Motor neuron (in vitro differentiated cells): Measurements from ENCODE around the gene RNLS. TPM values are rescaled to one million over a fixed set of nuclear protein-coding genes. Genes with fewer than 3 reads are reported as not detected.

Source experiments
- ATAC-seq, 8 experiments: fragments of 200-7000 bp; cut with Tn5 transposase; replicated peaks in 6 of 8; 2 replicates each; pipeline ENCODE4 v1.8.0; 2021; ENCODE audit warnings: mild to moderate bottlenecking in 8 of 8, moderate library complexity in 8 of 8
- H3K27ac ChIP-seq, 2 donors: fragments of 250-450 bp; sonication (Bioruptor Pico); 2 replicates each; pipeline ENCODE4 v1.9.0; 2021; ENCODE audit warnings: antibody characterized with exemption in 2 of 2, mild to moderate bottlenecking in 2 of 2, moderate library complexity in 1 of 2
- H3K4me1 ChIP-seq, 2 donors: fragments of 250-450 bp; sonication (Bioruptor Pico); replicated peaks in 1 of 2; 2 replicates each; pipeline ENCODE4 v1.6.1; 2021; ENCODE audit warnings: antibody characterized with exemption in 2 of 2, mild to moderate bottlenecking in 2 of 2, moderate library complexity in 1 of 2
- H3K4me3 ChIP-seq, 5 donors: fragments of 250-450 bp; sonication (Bioruptor Pico); 2 replicates each; pipeline ENCODE4 v1.9.0; 2021; ENCODE audit warnings: antibody characterized with exemption in 5 of 5, mild to moderate bottlenecking in 5 of 5, moderate library complexity in 4 of 5
- WGBS, 10 experiments: fragments of 450-650 bp; shearing (Covaris generic); methylation state at CpG; one replicate each; pipeline ENCODE4 v1.0.0; 2022; 5-methylcytosine and 5-hydroxymethylcytosine counted together
- in situ Hi-C, 9 experiments: fragments of 400-800 bp; cut with MboI; loops; one replicate each; pipeline ENCODE4 v1.15.0; 2021; ENCODE audit warnings: low sequenced_read_pairs in 9 of 9, low pct_unique_long_range_greater_than_20kb in 2 of 9; ENCODE audit not compliant: unreplicated experiment in 9 of 9
- total RNA-seq, 8 experiments: library from RNA; unstranded; fragments of 300-600 nt; gene quantifications; 2 replicates each; pipeline versions ENCODE4 v1.2.3 to v1.2.4, GENCODE V29; 2022

The RNLS gene
- total RNA-seq, 8 experiments from 2014 or later, result 0.95 to 13.2 (median 2.3) TPM; not detected in 1

DNA sequence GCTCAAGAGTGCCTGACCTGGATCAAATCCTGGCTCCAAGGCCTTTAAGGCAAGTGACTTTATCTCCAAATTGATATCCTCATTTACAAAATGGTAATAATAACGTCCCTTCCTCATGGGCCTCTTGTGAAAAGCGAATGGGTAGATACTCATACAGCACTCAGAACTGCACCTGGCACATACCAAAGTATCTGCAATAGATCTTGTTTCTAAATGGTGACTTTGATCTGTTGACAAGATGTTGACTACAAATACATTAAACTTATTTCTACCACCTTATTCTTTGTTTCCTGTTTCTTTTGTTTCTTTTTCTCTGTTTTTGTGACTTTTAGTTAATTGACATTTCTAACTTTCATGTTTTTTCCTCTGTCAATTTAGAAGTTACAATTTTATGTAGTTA lies 53.0 kb downstream of the RNLS start:
- H3K27ac ChIP-seq, result no peak overlapping the region
- in situ Hi-C loops, result loop anchor here in 3 of 9 experiments (25.0 kb wide), 2 partner anchors 668 to 693 kb away; partner anchors contain the start of genes KLLN (in 1 of the 3) and PTEN (in 1 of the 3)
- 51 to 100% (median 67%) methylated on average over 1 to 2 of the region's 2 CpGs for WGBS, 10 experiments

DNA sequence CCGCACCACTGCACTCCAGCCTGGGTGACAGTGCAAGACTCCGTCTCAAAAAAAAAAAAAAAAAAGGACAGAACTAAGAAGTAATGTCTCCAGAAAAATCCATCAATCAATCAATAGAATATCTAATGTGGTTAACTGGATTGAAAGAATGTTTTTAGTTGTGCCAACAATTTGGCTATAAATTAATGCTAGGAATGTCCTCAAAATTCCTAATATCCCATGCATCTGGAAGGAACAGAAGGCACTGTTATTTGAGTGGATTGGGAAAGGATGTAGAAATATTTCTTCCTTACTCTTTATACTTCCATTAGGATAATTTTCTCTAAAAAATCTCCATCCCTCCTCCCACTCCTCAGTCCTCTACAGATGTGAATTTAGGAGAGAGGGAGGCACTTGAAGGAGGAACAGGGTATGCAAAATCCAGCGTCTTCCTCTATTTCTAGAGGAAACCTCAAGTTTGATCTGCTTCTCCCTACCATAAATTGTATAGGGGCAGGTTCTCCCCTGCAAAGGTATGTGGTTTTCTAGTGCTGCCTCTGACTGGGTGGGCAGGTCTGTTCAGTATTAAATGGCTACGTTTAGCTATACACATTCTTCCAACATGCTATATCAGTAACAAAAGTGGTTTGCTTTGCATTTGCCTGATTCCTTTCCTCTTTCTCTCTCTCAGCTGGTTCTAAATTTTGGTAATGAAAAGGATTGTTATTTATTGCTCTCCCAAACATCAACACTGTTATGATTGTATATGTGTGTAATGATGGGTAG lies 54.1 kb downstream of the RNLS start:
- H3K4me1 ChIP-seq, result no peaks in the 10 kb centered on the region
- in situ Hi-C loops, result loop anchor here in 3 of 9 experiments (25.0 kb wide), 2 partner anchors 667 to 692 kb away; partner anchors contain the start of genes KLLN (in 1 of the 3) and PTEN (in 1 of the 3)
- 75 to 100% (median 91%) methylated on average over 1 to 3 of the region's 4 CpGs; no CpG with 5 or more reads in 4 of the 10 experiments for WGBS, 10 experiments
- no peak for ATAC-seq
- no peak overlapping the region for H3K4me3 ChIP-seq
- no peak overlapping the region for H3K27ac ChIP-seq

More for the DNA sequence above, 53.0 kb downstream of the RNLS start:
- no peak for ATAC-seq
- no peaks in the 10 kb centered on the region for H3K4me1 ChIP-seq
- no peak overlapping the region for H3K4me3 ChIP-seq

DNA sequence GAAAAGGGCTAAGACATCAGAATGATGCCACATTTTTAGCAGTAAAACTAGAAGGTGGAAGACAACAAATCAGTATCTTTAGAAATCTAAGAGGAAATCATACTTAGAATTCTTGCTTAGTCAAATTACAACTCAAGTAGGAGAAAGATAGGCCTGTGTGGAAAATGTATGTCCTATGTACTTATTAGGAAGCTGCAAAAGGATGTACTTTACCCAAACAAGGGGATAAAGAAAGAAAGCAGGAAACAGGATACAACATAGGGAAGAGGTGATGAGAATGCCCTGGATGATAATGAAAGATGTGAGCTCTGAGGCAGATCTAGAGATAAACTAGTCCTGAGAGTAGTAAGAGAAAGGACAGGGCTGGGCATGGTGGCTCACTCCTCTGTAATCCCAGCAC lies 54.9 kb downstream of the RNLS start:
- in situ Hi-C loops, result loop anchor here in 3 of 9 experiments (25.0 kb wide), 2 partner anchors 666 to 691 kb away; partner anchors contain the start of genes KLLN (in 1 of the 3) and PTEN (in 1 of the 3)
- Histone ChIP-seq H3K4me3 (no peak overlapping the region), H3K27ac (no peak overlapping the region), H3K4me1 (no peaks in the 10 kb centered on the region)
- no peak for ATAC-seq

DNA sequence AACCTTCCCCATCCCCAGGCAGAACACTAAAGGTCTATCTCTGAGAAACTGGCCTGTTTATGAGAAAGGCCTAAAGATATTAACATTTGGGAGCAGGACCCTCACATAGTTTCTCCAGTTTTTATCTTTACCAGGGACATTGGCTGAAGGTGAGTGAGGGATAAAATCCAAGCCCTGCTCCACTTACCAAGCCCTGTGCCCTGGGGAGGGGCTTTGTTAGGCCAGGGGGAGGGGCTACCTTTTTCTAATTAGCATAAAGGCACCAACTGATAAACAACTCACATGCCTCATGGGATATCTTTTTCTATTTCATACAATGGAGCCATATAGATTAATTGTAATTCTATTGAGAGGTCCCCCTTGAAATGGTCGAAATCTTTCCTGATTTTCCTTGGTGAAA lies 55.9 kb downstream of the RNLS start:
- no peak for ATAC-seq
- in situ Hi-C loops, result loop anchor here in 3 of 9 experiments (25.0 kb wide), 2 partner anchors 665 to 690 kb away; partner anchors contain the start of genes KLLN (in 1 of the 3) and PTEN (in 1 of the 3)
- Histone ChIP-seq H3K27ac (no peak overlapping the region), H3K4me1 (no peaks in the 10 kb centered on the region), H3K4me3 (no peak overlapping the region)
- 67 to 100% (median 100%) methylated on average over 1 of the region's 1 CpG; no CpG with 5 or more reads in 5 of the 10 experiments for WGBS, 10 experiments

DNA sequence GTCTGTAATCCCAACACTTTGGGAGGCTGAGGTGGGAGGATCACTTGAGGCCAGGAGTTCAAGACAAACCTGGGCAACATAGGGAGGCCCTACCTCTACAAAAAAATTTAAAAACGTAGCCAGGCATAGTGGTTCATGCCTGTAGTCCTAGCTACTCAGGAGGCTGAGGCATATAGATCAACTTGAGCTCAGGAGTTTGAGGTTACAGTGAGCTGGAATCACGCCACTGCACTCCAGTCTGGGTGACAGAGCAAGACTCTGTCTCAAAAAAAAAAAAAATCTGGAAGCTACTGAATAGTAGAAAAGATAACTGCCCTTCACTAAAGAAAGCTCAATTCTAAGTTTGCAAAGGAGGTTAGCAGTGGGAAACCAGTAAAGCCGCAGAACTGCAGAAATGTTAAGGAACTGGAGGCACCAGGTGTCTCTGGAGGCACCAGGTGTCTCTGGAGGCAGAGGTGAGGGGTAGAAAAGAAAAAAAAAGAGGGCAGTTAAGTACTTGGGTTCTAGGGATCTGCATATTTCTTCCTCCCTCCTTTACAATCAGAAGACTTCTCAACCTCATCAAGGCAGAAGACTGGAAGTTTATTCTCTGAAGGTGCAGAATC lies 56.5 kb downstream of the RNLS start:
- Histone ChIP-seq H3K4me1 (no peaks in the 10 kb centered on the region), H3K27ac (no peak overlapping the region), H3K4me3 (no peak overlapping the region)
- 60 to 100% (median 71%) methylated on average over 1 to 2 of the region's 3 CpGs; no CpG with 5 or more reads in 4 of the 10 experiments for WGBS, 10 experiments
- in situ Hi-C loops, result loop anchor here in 3 of 9 experiments (25.0 kb wide), 2 partner anchors 664 to 689 kb away; partner anchors contain the start of genes KLLN (in 1 of the 3) and PTEN (in 1 of the 3)
- no peak for ATAC-seq

DNA sequence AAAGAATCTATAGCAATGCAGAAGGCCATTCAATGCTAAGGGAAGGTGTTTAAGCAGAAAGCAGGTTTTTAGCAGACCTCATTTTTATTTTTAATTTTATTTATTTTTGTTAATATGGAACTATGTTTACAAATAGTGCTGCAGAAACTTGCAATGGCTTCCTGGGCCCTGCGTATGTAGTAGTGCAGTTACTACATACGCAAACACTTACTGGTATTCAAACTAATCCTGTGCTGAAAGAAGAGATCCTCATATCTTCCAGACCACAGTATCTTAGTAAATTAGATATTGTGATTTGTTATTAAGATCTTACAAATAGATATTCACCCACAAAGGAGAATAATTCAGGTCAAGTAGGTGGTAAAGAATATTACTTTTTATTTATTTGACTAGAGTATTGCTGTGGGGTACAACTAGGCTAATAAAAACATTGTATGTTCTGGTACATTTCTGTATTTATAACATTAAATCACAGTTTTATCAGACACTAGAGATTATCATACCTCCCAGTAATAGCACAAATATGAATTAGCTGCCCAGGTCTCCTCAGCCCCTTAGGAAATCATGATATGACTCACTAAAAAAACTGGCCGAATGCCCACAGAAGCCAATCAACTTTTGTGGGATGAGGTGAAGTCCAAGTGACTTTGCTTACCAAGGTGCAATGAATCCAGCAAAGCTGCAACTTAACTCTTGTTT lies 57.6 kb downstream of the RNLS start:
- no peak overlapping the region for H3K4me3 ChIP-seq
- H3K27ac ChIP-seq, result no peak overlapping the region
- in situ Hi-C loops, result loop anchor here in 3 of 9 experiments (25.0 kb wide), 2 partner anchors 663 to 688 kb away; partner anchors contain the start of genes KLLN (in 1 of the 3) and PTEN (in 1 of the 3)
- ATAC-seq, result peak in 1 of 8 experiments; percentile 32
- H3K4me1 ChIP-seq, result no peaks in the 10 kb centered on the region
- WGBS, 10 experiments, result 70 to 100% (median 95%) methylated on average over 1 to 3 of the region's 3 CpGs; no CpG with 5 or more reads in 2 of the 10 experiments

DNA sequence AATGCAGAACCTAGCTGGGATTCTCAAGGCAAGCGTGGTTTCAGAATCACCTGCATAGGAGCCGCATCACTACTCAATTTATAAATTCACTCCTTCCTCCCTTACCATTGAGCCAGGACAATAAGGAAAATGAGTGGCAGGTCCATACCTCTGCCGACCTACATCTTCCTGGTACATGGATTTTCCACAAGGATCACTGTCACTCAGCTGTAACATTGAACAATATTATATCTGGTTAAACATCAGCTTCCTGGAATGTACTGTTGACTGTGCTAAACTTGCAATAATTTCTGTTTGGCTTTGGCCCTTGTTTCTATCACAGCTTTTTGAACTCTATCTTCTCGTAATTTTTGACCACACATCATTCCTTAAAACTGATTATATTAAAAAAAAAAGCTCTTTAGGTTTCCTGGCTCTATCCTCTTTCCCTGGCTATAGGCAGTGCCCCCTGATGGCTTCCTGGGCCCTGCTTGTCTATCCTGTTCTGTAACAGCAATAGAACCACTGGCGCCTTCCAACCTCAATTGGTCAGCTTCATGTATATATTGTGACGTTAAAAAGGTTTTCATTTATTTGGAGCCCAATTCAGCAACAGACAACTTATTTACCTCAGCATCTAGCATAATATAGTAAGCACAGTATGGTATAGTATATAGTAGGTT lies 59.2 kb downstream of the RNLS start:
- 80 to 100% (median 91%) methylated on average over 1 to 6 of the region's 6 CpGs; no CpG with 5 or more reads in 1 of the 10 experiments for WGBS, 10 experiments
- no peaks in the 10 kb centered on the region for H3K4me1 ChIP-seq
- no peak overlapping the region for H3K4me3 ChIP-seq
- H3K27ac ChIP-seq, result no peak overlapping the region
- in situ Hi-C loops, result no loop called here
- ATAC-seq, result no peak

DNA sequence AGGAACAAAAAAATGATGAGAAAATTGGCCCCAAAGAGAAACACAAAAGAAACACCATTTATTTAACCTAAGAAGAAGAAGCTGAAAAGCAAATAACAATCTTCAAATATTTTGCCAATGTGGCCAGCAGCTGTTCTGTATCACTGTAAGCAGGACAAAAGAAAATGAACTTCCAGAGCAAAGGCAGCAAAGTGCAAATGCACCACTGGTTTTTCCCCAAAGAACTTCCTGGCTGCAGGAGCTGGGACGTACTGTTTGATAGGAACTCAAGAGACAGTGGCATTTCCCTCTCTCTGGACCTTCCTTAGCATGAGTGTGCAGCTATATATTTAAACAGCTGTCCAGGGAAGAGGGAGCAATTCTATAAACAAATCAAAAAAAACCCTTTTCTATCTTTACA lies 60.4 kb downstream of the RNLS start:
- WGBS, 10 experiments, result 17 to 89% (median 65%) methylated on average over 1 of the region's 1 CpG; no CpG with 5 or more reads in 2 of the 10 experiments

DNA sequence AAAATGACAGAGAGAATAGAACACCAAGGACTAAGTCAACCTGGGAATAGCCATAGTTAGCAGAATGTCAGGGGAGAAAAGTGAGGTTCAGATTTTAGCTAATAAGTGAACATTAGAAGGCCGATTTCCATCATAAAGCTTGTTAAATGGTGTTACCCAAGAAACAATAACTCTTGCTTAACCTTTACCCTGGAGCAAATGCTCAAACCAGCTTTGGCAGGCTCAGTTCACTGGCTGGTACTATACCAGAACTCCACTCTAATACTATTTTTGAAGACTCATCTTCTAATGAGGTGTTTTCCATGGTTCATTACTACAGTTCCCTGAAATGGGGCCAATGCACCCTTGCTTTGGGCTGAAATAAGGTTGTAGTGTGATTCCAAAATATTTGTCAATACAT lies 61.3 kb downstream of the RNLS start:
- 20 to 86% (median 57%) methylated on average over 1 of the region's 1 CpG; no CpG with 5 or more reads in 1 of the 10 experiments for WGBS, 10 experiments
- H3K4me3 ChIP-seq, result no peak overlapping the region
- no peak overlapping the region for H3K27ac ChIP-seq
- H3K4me1 ChIP-seq, result no peaks in the 10 kb centered on the region
- no peak for ATAC-seq
- in situ Hi-C loops, result no loop called here

More for the DNA sequence above, 60.4 kb downstream of the RNLS start:
- Histone ChIP-seq H3K27ac (no peak overlapping the region), H3K4me3 (no peak overlapping the region), H3K4me1 (no peaks in the 10 kb centered on the region)
- in situ Hi-C loops, result no loop called here
- ATAC-seq, result no peak

DNA sequence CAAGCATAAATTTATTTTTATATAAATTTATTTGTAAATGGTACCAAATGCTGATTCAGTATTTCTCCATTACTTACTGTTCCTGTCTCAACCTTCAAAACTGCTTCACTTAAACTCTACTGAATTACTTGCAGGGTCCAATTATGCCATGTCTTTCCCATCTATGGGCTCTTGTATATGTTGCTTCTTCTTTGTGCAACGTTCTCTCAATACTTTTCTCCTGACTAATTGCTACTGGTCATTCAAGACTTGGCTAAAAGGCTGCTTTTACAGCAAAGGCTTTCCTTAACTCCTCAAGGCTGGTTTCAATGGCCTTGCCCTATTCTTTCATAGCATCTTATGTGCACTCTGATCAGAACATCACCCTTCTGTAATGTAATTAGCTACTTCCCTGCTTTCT lies 67.9 kb downstream of the RNLS start:
- H3K4me3 ChIP-seq, result no peak overlapping the region
- in situ Hi-C loops, result no loop called here
- WGBS, 10 experiments, result 43 to 88% (median 70%) methylated on average over 1 of the region's 1 CpG; no CpG with 5 or more reads in 2 of the 10 experiments
- H3K4me1 ChIP-seq, result no peaks in the 10 kb centered on the region
- ATAC-seq, result no peak
- H3K27ac ChIP-seq, result no peak overlapping the region

DNA sequence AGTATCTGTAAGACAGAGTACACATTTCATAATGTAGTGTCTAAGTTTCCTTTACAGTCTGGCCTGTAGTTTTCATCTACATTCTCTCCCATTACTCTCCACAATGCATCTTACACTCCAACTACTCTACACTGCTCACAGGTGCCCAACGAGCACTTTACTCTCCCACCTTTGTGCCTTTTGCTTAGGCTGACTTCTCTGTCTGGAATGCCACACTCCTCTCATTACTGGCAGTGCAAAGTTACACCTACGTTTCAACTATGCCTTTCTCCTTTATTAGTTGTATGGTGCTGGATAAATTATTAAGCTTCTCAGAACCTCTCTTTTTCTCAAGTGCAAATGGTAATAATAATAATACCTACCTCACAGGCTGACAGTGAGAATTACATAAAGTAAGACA lies 70.5 kb downstream of the RNLS start:
- no peak overlapping the region for H3K4me3 ChIP-seq
- in situ Hi-C loops, result no loop called here
- 17 to 80% (median 74%) methylated on average over 1 to 2 of the region's 2 CpGs; no CpG with 5 or more reads in 2 of the 10 experiments for WGBS, 10 experiments
- peaks cover 0 to 5% of the 10 kb centered on the region in 2 donors for H3K4me1 ChIP-seq
- H3K27ac ChIP-seq, result no peak overlapping the region
- ATAC-seq, result no peak

DNA sequence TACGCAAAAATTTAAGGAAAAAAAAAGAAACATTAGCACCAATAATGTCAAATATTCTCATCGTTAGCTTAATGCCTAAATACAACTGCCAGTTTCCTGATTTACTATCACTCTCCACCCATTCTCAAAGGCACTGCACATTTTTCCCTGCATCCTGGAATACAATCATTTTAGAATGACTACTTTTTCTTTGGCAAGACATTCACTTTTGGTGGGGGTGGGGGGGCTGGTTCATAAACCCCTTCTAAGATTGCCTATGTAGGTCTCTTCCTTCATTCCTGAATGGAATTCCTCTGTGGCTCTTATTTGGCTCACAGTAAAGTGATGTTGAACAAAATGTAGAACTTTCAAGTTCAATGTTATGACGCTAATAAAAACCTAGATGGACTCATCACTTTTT lies 74.3 kb downstream of the RNLS start:
- no peak overlapping the region for H3K27ac ChIP-seq
- H3K4me1 ChIP-seq, result peaks cover 3 to 17% of the 10 kb centered on the region in 2 donors
- WGBS, 10 experiments, result 44 to 83% (median 65%) methylated on average over 1 to 3 of the region's 3 CpGs; no CpG with 5 or more reads in 1 of the 10 experiments
- no peak for ATAC-seq
- no peak overlapping the region for H3K4me3 ChIP-seq
- in situ Hi-C loops, result no loop called here
